Measurements from ENCODE around the gene CST3.
"Not testable (repeated sequence)": the region's sequence is repeated elsewhere in the genome, so short reads cannot be mapped to it uniquely, and the experiment has no call there.

CST3 gene

DNA sequence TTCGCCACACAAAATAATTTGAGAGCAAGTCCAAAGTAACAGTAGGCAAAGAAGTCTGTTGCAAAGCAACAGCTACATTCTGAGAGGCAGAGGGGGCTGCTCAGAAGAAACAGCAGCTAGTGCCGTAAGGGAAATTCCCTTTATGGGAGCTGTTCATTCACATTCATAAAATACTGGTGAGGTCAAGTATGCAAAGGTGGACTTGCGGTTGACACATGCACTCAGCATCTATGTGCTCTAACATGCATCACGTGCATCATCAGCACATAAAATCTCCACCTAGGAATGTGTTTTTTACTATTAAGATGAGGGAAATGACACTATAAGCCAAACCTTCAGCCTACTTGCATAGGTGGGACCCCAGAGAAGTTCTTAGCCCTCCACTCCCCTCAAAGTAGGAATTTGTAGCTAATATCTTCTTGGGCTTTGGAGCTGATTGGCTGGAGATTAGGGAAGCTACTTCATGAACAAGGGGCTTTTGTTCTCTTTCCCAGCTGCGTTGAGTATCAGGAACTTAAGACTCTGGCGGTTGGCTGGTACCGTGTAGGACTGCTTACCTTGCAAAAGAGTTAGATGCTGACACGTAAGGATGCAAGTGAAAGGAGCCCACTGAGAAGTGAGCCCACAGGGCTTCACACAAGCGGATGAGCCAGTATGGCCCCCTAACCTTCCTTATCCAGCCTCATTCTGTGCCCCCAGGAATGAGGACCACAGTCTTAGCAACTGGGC is 12.4 kb downstream of the CST3 start:
- DNase-seq = no peak

DNA sequence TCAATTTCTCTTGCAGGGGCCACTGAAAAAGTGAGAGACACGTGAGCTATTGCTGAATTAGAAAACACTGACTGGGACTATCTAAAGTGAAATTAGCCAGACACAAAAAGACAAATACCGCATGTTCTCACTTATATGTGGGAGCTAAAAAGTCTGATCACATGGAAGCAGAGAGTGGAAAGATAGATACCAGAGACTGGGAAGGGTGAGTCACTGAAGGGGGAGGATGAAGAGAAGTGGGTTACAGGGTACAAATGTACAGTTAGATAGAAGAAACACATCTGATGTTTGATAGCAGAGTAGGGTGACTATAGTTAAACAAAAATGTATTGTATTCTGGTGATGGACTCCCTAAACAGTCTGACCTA is 13.4 kb downstream of the CST3 start:
- DNase-seq = no peak

DNA sequence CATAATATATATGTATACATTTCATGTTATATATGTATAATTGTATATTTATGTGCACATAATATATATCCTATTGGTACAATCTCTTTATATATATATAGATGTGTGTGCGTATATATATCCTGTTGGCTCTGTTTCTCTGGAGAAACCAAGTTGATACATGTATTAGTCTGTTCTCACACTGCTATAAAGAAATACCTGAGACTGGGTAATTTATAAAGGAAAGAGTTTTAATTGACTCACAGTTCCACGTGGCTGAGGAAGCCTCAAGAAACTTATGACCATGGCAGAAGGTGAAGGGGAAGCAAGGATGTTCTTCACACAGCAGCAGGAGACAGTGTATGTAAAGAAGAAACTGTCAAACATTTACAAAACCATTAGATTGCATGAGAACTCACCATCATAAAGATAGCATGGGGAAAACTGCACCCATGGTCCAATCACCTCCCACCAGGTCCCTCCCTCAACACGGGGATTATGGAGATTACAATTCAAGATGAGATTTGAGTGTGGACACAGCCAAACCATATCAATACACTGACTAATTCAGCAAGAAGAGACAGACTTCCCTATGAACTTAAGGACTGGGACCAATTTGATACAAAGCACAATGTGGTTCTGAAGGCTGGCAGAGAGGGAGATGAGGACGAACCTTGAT is 14.0 kb downstream of the CST3 start:
- no peak for DNase-seq

DNA sequence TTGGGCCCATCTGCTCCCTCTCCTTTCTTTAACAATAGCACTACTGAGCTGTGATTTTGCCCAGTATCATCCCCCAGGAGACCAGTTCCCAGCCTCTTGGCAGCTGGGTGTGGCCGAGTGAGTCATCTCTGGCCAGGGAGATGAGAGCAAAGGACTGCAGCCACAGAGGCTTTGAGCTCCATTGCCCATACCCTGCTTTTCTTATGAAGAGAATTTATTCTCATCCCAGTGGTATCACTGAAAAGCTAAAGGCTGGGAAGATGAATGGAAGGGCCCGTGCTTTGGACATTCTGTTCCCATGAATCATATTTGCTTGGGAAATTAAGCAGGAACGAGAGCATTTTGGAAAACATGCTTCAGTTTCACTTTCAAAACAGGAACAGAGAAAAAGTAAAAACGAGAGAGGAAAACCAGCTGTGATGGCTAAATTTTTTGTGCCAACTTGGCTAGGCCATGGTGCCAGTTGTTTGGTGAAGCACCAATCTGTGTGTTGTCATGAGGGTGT is 14.9 kb downstream of the CST3 start:
- no peak for DNase-seq

DNA sequence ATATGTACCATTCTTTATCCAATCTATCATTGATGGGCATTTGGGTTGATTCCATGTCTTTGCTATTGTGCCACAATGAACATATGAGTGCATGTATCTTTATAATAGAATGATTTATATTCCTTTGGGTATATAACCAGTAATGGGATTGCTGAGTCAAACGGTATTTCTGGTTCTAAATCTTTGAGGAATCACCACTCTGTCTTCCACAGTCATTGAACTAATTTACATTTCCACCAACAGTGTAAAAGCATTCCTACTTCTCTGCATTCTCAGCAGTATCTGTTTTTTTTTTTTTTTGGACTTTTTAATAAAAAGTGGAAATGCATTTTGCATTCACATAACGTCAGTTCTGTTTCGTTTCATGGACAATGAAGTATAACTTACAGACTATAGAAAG is 15.4 kb downstream of the CST3 start:
- not testable (repeated sequence) for DNase-seq

DNA sequence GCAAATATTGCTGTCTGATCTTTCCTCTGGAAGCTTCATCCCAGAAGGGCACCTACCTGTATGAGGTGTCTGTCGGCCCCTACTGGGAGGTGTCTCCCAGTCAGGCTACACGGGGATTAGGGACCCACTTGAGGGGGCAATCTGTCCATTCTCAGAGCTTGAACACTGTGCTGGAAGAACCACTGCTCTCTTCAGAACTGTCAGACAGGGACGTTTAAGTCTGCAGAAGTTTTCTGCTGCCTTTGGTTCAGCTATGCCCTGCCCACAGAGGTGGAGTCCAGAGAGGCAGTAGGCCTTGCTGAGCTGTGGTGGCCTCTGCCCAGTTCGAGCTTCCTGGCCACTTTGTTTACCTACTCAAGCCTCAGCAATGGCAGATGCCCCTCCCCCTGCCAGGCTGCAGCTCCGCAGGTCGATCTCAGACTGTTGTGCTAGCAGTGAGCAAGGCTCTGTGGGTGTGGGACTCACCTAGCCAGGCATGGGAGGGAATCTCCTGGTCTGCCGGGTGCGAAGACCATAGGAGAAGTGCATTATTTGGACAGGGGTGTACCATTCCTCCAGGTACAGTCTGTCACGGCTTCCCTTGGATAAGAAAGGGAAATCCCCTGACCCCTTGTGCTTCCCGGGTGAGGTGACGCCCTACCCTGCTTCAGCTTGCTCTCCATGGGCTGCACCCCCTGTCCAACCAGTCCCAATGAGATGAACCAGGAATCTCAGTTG is 16.9 kb downstream of the CST3 start:
- not testable (repeated sequence) for DNase-seq

DNA sequence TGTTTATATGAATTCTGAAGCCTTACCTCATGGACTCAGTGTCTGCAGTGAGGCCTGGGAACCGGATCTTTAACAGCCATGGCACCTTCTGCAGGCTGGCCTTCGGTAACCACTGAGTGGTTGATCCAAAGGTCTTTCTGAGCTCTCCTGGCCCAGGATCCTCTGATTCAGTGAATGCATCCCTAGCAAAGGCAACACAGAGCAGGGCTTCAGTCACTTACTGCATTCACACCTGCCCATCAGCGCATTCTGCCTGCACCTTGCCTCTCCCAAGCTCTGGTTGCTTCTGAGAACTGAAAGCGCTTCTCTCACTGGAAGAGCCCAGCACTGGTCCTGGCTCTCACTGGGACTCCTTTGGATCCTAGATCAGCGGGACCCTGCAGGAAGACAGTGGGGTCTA is 23.6 kb downstream of the CST3 start:
- no peak for DNase-seq

DNA sequence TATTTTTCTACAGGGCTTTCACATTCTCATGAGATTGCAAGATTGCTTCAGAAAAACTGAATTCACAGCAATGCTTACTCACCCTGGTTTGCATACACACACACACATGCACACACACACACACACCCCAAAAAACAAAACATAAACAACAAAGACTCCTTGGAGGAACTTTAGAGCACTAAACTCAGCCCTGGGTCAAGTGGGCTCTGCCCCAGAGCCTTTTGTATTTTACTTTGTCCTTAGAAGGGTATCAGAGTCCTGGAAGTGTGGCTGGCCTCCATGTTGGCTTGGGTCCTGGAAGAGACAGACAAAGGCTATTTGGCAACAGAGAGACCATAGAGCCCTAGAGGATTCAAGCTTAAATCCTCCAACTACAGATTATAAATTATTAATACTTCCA is 24.1 kb downstream of the CST3 start:
- no peak for DNase-seq

DNA sequence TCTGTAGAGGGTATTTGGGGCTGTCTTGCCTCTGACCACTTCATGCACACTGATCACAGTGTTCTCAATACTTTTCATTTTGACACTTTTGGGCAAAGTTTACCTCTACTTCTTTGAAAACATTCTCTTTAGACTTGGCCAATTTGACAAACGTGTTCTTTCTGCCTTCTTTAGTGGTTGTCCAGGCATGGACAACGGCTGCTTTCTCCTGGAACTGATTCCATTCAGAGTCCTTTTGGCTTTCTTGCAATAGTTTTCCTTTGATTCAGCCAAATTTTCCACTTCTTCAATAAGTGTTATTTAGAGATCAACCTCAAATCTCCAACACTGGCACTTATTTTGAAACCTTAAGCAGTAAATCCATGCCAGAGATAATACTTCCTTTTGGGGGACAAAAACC is 25.4 kb downstream of the CST3 start:
- DNase-seq = no peak

DNA sequence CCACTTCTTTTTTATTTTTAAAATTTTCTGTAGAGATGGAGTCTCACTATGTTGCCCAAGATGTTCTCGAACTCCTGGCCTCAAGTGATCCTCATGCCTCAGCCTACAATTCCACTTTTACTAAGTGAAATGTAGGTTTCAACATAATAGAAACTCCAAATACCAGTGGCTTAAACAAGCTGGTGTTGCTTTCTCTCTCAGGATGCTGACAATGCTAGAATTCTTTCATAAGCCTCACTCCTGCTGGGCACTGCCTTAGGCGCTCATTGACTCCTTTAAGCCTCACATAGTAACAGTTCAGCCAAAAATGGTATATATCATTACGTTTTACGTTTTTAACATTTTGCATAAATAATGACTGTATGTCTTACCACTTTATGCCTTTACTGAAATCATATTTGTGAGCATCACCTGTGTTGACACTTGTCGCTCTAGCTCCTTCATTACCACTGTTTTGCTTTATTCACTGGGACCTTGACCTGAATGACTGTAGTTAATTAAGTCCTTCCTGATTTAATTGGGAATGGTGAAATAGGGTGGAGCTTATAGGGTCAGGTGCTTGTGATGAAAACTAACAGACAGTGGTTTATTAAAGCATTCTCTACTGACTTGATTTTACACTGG is 28.2 kb downstream of the CST3 start:
- no peak for DNase-seq

DNA sequence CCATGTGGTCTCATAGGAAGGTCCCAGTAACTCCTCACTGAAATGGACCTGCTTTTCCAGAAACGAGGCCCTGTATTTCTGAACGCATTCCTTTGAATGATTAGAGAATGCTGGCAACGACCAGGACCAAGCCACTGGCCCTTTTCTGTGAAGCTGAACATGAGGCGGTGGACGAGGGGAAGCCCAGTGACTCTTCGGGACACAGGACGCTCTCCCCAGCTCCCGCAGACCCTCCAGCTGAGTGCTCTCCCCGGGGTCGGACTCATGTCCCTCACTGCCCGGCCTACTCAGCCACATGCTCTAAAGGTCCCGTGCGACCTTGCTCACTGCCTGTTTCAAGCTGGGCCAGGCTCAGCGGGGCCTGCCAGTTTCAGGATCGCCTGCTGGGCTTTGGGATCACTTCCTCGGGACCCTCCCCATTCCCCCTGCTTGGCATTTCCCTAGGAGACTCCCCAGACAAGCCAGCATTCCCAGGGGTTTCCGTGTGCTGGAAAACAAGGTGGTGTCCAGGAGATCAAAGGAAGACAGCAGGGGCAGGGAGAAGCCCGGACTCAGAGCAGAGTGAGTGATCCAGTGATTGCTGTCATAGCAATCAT is 29.4 kb downstream of the CST3 start:
- no peak for DNase-seq

DNA sequence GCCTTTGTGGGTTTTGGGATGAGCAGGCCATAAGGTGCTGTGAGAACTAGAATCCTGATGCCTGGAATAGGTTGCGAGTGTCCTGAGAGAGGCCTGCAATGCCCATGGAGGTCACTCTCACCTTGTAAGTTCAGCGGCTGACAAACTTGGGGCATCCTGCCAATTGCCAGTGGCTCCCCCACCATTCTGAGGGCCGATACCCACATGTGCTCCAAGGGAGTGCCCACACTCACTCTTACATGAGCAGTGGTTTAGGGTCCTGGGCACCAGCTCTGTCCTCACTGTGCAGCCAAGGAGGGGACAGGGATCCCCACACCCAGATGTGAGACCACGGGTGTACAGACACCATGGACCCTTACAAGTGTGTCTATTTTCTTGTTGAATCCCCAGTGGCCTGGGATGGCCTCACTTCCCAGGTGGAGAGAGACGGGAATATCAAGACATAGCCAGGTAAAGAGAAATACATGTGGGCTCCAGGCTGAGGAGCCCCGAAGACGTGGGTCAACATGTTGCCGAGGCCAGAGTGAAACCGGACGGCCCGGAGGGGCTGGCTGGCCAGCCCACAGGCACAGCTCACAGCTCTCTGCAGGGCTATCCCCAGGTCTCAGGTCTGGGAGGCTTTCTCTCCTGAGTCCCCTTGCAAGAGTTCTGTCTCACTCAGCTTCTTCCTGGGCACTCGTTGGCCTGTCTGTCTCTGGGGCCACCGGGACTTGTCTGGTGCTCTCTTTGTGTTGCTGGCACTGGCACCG is 30.1 kb downstream of the CST3 start:
- no peak for DNase-seq

DNA sequence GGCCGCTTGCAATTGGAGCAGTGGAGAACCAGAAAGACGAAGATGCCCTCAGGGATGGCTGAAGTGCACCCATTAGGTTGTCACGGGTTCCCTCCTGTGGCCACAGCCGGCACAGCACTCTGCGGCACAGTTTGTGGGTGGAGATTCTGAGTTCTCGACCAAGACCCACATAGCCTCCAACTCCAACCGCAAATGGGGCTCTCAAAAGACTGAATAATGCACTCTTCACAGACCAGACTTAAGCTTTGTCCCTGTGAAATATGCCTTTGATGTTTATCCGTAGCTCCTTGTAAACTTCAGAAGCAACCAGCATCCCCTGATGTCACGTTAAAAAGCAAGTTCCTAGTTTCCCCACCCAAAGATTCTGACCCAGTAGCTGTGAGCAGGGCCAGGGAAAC is 31.1 kb downstream of the CST3 start:
- no peak for DNase-seq

DNA sequence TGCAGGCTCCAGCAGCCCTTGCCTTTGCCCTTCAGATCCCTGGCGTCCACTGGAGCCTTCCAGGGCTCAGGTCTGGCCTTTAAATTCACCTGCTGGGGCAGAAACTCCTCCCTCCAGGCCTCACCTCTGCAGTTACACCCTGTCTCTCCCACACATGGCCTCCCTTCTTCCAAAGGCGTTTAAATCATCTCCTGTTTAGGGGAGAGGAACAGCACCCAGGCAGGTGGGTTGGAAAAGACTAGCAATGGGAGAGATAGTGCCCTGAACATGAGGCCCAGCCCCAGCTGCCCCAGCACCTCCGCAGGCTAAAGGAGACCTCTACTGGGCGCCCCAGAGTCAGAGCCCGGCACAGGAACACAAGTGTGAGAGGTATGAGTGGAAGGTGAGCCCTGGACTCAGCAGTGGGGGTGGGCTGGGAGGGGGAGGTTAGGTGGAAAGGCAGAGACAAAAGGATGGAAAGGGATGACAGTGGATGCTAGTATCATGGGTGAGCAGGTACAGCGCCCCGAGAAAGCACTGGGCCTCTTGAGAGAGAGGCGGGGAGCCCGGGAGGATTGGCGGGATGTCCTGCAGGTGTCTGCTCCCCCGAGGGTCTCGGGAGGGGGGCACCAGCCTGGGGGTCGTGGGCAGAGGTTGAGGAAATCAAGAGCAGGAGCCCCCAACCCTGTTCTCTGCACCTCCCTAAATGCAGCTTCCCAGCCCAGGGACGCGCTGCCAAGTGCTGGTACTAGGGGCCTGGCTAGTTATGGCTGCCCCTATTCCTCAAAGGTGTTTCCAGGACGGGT is 31.7 kb downstream of the CST3 start, which contains the start of gene CST9:
CST9 (minus strand) TSS at position 51 of the 785 bp plus-strand sequence. CDS start 53 bp downstream, outside the sequence.
- no peak for DNase-seq

DNA sequence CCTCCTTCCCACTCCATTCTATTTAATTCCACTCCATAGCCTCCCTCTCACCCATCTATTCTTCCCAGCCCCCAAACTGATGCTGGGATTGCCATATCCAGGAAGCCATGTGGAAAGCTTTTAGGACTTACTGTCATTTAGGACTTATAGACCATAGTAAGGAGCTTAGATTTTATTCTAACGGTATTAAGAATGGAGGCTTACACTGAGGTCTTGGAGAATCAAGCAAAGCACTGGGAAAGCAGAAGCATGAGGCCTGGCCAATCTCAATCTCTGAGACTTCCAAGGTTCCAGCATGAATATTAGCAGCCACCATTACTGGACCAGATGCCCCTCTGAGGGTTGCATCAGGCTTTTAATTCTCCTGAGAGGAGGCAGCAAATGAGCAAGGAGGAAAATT is 33.4 kb downstream of the CST3 start:
- DNase-seq = no peak

DNA sequence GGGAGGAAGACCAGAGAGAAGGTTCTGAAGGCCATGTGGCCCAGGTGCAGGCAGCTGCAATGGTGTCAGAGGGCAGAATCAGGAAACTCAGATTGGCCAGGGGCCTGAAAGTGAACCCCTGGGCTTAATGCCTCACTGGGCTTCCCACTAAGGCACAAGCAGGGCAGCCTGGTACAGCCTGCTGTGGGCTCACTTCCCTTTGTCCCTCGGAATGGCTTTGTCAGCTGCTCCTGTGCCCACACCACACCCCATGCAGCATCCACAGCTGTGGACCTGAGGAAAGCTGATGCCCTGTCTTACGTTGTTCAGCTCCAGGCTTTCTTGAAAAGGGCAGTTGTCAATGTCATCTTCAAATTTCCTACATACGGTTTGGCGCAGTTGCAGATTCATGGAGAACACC is 34.4 kb downstream of the CST3 start:
- DNase-seq = no peak

DNA sequence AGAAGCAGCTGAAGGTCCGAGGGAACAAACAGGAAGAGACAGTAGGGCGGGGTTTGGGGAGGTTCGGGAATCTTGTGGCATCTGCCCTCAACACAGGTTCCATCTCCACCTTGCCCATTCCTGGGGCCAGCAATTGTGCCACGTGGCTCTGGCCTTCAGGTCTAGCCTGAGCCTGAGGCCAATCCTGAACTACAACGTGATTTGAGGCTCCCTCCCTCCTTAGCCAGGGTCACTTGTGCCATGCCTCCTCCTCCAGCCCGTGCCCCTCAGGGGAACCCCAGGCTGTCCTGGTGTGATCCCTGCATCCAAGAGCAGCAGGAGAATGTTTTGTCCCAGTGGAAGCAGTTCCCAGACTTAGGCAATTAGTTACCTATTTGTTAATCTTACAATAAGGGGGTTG is 35.1 kb downstream of the CST3 start:
- DNase-seq = no peak

DNA sequence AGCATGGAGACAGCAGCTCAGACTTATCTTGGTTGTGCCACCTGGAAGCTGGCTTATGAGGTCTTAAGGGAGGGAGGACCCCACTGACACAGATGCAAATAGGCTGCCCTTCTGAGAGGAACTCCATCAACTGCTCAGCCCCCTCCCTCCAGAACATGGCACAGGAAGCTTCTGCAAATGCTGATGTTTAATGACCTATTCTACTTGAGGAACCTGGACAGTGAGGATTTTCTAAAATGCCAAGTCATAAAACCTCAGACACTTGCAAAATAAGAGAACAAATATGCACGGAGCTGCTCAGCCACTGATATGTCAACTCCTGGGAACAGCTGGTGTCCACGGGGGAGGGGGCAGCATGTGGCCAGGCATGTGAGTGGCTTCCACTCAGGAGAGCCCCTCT is 35.5 kb downstream of the CST3 start:
- DNase-seq = no peak

DNA sequence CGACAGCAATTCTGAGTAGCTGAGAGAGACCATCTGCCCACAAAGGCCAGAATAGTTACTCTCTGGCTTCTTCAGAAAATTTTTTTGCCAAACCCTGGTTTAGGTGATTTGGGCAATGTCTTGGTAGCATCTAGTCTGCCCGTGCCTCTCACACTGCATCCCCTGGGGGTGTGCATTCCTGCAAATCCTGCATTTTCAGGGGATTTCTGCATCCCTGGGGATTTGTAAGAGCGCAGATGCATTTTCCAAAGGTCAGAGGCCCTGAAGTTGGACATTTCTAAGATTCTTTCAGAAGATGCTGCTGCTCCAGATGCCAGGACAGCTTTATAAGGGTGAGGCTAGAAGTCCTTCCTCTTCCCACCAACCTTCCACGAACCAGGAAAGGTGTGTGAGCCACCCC is 36.0 kb downstream of the CST3 start:
- DNase-seq = no peak

DNA sequence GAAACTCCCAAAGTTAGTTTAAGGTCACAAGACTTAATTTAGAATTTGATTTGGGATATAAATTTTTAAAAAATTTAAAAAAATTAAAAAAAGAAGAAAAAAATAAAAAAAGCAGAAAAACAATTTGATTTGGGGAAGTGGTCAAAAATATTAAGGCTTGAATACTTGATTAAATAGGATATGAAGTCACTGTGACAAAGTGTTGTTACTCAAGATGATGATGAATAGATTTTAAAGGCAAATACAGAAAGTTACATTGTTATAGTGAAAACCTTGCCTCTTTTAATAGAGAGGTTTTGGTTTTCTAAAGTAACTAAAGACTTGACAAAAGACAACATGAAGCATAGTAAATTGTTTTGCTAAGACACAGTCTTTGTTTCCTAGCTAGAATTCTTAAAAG is 39.3 kb downstream of the CST3 start:
- no peak for DNase-seq

DNA sequence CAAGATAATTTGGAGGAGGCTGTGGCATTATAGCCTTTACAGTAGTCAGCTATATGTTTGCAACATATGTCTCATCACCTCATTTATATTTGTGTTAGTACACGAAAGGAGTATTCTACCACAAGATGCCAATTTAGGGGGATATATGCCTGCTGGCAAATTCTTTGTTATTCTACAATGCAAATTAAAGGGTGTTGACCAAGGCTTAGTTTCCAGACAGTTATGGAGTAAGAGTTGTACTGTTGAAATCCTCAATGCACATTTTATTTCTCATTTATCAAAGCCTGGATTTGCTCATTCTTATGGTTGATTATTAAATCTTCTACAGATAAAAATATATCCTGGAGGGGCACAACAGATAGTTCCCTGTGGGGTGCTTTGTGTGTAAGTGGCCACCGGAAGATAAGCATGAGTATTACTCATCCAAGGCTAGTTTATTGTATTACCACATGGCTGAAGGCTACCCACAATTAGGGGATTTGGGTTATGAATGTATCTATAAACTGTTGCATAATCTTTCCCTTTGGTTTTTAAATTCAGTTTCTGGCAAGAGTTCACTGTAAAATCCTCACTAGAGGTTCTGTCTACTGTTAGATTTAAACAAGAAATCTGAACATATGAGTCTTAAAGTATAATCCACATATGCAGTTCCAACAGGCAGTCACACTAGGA is 41.0 kb downstream of the CST3 start:
- no peak for DNase-seq
